DND-41 (cell line): ENCODE results near the gene CNNM1.

ENCODE experiments used
- ATAC-seq: fragments of 200-7000 bp; cut with Tn5 transposase; 3 replicates; pipeline ENCODE4 v1.9.1; 2021; ENCODE audit warnings: low read depth; ENCODE audit not compliant: insufficient read depth
- DNase-seq: peaks from one replicate; pipeline ENCODE4 v3.0.0-alpha.2; 2020
- H2AFZ ChIP-seq: 2 replicates; pipeline ENCODE4 v1.6.0; 2012; ENCODE audit warnings: low read depth, low read length
- H3K27ac ChIP-seq: 2 replicates; pipeline ENCODE4 v1.5.1; 2012; ENCODE audit warnings: low read length, inconsistent platforms
- H3K27me3 ChIP-seq: fragments of 200-600 bp; sonication (generic); 2 replicates; pipeline ENCODE4 v1.6.0; 2012; ENCODE audit warnings: low read length, mild to moderate bottlenecking, inconsistent platforms; ENCODE audit not compliant: insufficient read depth, poor library complexity
- H3K36me3 ChIP-seq: 2 replicates; pipeline ENCODE4 v1.5.1; 2012; ENCODE audit warnings: low read length, inconsistent platforms; ENCODE audit not compliant: insufficient read depth
- H3K4me1 ChIP-seq: 2 replicates; pipeline ENCODE4 v1.5.1; 2012; ENCODE audit warnings: mild to moderate bottlenecking, low read length; ENCODE audit not compliant: insufficient read depth
- H3K4me2 ChIP-seq: 2 replicates; pipeline ENCODE4 v1.6.0; 2012; ENCODE audit warnings: mild to moderate bottlenecking, moderate library complexity, low read length, inconsistent platforms; ENCODE audit not compliant: insufficient read depth
- H3K4me3 ChIP-seq, 2 experiments: fragments of 200-600 bp in 1 of 2; shearing (Covaris generic) in 1 of 2; 2 replicates each; pipeline ENCODE4 v1.5.1; 2012 to 2016; ENCODE audit warnings: inconsistent platforms in 2 of 2, low read length in 2 of 2, mild to moderate bottlenecking in 2 of 2, low read depth in 1 of 2, moderate library complexity in 1 of 2
- H3K79me2 ChIP-seq: 2 replicates; pipeline ENCODE4 v1.6.0; 2012; ENCODE audit warnings: low read length, inconsistent platforms; ENCODE audit not compliant: insufficient read depth
- H3K9ac ChIP-seq: 2 replicates; pipeline ENCODE4 v1.6.0; 2012; ENCODE audit warnings: low read depth, mild to moderate bottlenecking, inconsistent platforms, low read length, moderate library complexity
- H3K9me3 ChIP-seq: 2 replicates; pipeline ENCODE4 v1.5.1; 2012; ENCODE audit warnings: low read length, moderate library complexity, mild to moderate bottlenecking, inconsistent platforms; ENCODE audit not compliant: insufficient read depth, severe bottlenecking
- H4K20me1 ChIP-seq: 2 replicates; pipeline ENCODE4 v1.6.0; 2012; ENCODE audit warnings: low read length; ENCODE audit not compliant: insufficient read depth
- EZH2 ChIP-seq: IDR thresholded peaks from 3 replicates; pipeline ENCODE4 v1.6.1; 2012; ENCODE audit warnings: borderline replicate concordance, low read depth, mild to moderate bottlenecking, moderate library complexity, low read length, inconsistent platforms; ENCODE audit not compliant: severe bottlenecking
- TF ChIP-seq, protein P1 (sequence below): IDR thresholded peaks from 2 replicates; pipeline ENCODE4 v1.5.1; 2012; ENCODE audit warnings: borderline replicate concordance, low read length, moderate library complexity, mild to moderate bottlenecking; ENCODE audit not compliant: poor library complexity, severe bottlenecking; ENCODE audit errors: extremely low read depth

Gene CNNM1

DNA sequence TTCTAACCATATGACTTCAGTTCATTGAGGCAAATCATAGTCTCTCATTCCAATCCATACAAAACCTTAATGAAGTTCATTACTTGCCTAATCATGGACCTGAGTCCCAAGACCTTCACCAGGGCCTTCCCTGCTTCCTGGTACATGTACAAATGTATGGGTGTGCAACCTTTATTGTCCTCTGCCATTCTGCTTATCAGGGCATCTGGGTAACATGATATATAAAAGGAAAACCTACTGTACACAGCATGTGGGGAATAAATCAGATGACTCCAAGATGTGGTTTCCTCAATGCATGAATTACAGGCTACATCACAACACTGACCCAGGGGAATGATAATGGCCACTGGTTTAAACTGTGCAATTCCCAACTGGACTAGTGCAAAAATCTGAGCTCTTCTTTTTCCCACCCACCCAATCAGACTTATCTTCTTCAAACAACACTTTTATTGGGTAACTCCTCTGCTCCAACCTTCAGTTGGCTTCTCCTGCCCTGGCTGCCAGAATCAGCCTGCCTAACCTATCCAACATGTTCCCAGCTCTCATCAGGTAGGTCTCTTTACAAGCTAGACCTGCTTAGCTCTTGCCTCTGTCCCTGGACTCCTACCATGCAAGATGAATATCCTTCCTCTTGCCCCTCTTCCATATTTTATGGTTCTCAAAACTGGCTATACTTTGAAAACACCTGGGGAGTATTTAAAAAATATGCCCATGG is 89.9 kb downstream of the CNNM1 start:
- Histone ChIP-seq H3K9ac (no peak overlapping the region), H2AFZ (no peak overlapping the region), H3K4me1 (no peaks in the 10 kb centered on the region), H3K4me2 (no peak overlapping the region), H3K9me3 (no peaks in the 10 kb centered on the region), H3K27ac (no peak overlapping the region), H3K27me3 (no peaks in the 10 kb centered on the region), H4K20me1 (no peaks in the 10 kb centered on the region), H3K4me3 (no peak overlapping the region), H3K36me3 (peaks cover 31% of the 10 kb centered on the region), H3K79me2 (no peaks in the 10 kb centered on the region)
- TF ChIP-seq EZH2, result no peak
- TF ChIP-seq, protein P1, sequence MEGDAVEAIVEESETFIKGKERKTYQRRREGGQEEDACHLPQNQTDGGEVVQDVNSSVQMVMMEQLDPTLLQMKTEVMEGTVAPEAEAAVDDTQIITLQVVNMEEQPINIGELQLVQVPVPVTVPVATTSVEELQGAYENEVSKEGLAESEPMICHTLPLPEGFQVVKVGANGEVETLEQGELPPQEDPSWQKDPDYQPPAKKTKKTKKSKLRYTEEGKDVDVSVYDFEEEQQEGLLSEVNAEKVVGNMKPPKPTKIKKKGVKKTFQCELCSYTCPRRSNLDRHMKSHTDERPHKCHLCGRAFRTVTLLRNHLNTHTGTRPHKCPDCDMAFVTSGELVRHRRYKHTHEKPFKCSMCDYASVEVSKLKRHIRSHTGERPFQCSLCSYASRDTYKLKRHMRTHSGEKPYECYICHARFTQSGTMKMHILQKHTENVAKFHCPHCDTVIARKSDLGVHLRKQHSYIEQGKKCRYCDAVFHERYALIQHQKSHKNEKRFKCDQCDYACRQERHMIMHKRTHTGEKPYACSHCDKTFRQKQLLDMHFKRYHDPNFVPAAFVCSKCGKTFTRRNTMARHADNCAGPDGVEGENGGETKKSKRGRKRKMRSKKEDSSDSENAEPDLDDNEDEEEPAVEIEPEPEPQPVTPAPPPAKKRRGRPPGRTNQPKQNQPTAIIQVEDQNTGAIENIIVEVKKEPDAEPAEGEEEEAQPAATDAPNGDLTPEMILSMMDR, result no peak
- no peak for ATAC-seq
- DNase-seq, result no peak

DNA sequence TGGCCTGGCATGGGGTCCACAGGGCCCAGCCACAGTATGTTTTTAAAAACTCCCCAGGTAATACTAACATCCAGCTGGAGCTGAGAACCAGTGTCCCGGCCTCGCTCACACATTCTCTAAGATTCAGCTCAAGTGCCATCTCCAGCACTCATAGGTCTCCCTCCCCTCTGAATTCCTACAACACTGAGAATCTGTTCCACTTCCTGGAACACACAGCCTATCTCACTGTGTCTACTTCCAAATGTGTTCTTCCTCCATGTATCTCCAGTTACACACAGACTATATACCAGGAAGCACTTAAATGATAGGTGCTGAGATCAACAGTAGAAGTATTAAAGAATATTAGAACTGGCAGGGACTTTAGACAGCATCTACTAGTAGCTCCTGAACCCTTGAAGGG is 90.5 kb downstream of the CNNM1 start:
- no peak overlapping the region for H3K9ac ChIP-seq
- no peak for TF ChIP-seq EZH2
- TF ChIP-seq, protein P1, result no peak
- DNase-seq, result no peak

DNA sequence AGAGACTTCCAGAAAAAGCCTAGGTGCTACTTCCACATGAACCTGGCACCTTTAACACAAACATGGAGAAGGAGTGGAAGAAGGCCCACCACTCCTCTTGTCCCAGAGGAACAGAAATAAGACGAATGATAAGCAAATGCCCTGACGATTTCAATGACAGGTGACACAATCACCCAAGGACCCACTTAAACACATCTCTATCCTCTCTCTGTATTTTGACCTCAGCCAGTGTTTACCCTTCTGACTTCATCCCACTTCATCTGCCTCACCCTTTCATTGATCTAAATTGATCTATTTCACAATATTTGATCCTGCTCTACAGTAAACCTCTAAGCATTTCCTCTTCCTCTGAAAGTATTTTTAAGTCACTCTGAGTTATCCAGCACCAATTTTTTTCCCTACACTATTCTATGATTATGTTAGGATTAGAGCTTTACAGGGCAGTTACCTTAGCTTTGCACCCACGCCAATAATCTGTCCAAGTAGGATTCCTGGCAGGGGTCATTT is 92.1 kb downstream of the CNNM1 start:
- Histone ChIP-seq H3K4me3 (no peak overlapping the region), H2AFZ (no peak overlapping the region), H4K20me1 (no peaks in the 10 kb centered on the region), H3K27ac (no peak overlapping the region), H3K9me3 (no peaks in the 10 kb centered on the region), H3K27me3 (no peaks in the 10 kb centered on the region), H3K36me3 (peaks cover 42% of the 10 kb centered on the region), H3K4me1 (no peaks in the 10 kb centered on the region), H3K9ac (no peak overlapping the region), H3K79me2 (0 out of 2 replicates have a peak, but pooled peaks cover 2% of the 10 kb centered on the region), H3K4me2 (no peak overlapping the region)
- ATAC-seq, result no peak
- no peak for DNase-seq
- TF ChIP-seq, protein P1, result no peak
- no peak for TF ChIP-seq EZH2

More for the DNA sequence above, 90.5 kb downstream of the CNNM1 start:
- H3K27me3 ChIP-seq, result no peaks in the 10 kb centered on the region
- H4K20me1 ChIP-seq, result no peaks in the 10 kb centered on the region
- H3K4me2 ChIP-seq, result no peak overlapping the region
- ATAC-seq, result no peak
- H2AFZ ChIP-seq, result no peak overlapping the region
- H3K4me1 ChIP-seq, result no peaks in the 10 kb centered on the region
- H3K9me3 ChIP-seq, result no peaks in the 10 kb centered on the region
- H3K27ac ChIP-seq, result no peak overlapping the region
- H3K4me3 ChIP-seq, result no peak overlapping the region
- peaks cover 34% of the 10 kb centered on the region for H3K36me3 ChIP-seq
- H3K79me2 ChIP-seq, result no peaks in the 10 kb centered on the region
